HEK293 (cell line): ENCODE measurements around the gene AFF3.
"Not testable (repeated sequence)": the region's sequence is repeated elsewhere in the genome, so short reads cannot be mapped to it uniquely, and the experiment has no call there.

Experiments used
- CTCF ChIA-PET: fragments of 350-600 bp; formaldehyde crosslinking; extraction: SDS; loops from one replicate; lab custom pipeline; 2021; ENCODE audit warnings: antibody characterized with exemption; lab: Yijun Ruan, JAX
- POLR2A ChIA-PET: fragments of 300-600 bp; formaldehyde crosslinking; extraction: SDS; loops from one replicate; lab custom pipeline; 2020; ENCODE audit warnings: antibody characterized with exemption, inconsistent platforms; lab: Yijun Ruan, JAX
- H3K27ac ChIP-seq: fragments of 200-500 bp; sonication (Bioruptor generic); 2 replicates; pipeline ENCODE4 v1.5.1; 2014; ENCODE audit warnings: low read depth, low read length, control low read depth, inconsistent platforms; ENCODE audit errors: extremely low read depth
- H3K36me3 ChIP-seq, 2 experiments: fragments of 200-500 bp in 1 of 2; sonication (Bioruptor generic) in 1 of 2; 1 replicate in 1 of 2; 2 replicates in 1 of 2; pipeline ENCODE4 v1.5.1; 2014 to 2017; ENCODE audit warnings: inconsistent platforms in 2 of 2, low read length in 2 of 2; ENCODE audit not compliant: control insufficient read depth in 2 of 2, insufficient read depth in 1 of 2
- H3K4me1 ChIP-seq: fragments of 200-500 bp; sonication (Bioruptor generic); 2 replicates; pipeline ENCODE4 v1.5.1; 2014; ENCODE audit warnings: mild to moderate bottlenecking, low read length, inconsistent platforms; ENCODE audit not compliant: control insufficient read depth, insufficient read depth
- H3K4me3 ChIP-seq: 2 replicates; pipeline ENCODE4 v1.5.1; 2011; ENCODE audit warnings: low read depth, mild to moderate bottlenecking, control low read depth, low read length, moderate library complexity
- H3K9me3 ChIP-seq: fragments of 200-500 bp; sonication (Bioruptor generic); 2 replicates; pipeline ENCODE4 v1.5.1; 2014; ENCODE audit warnings: low read depth, low read length, inconsistent platforms; ENCODE audit not compliant: control insufficient read depth, insufficient read depth
- GLIS2 ChIP-seq: fragments of 450-650 bp; formaldehyde crosslinking; IDR thresholded peaks from 2 replicates; pipeline ENCODE4 v1.5.1; 2016; ENCODE audit warnings: missing biosample characterization, missing genetic modification characterization
- INSM2 ChIP-seq: fragments of 450-650 bp; formaldehyde crosslinking; IDR thresholded peaks from 2 replicates; pipeline ENCODE4 v1.5.1; 2016; ENCODE audit warnings: missing biosample characterization, missing genetic modification characterization
- MZF1 ChIP-seq: fragments of 450-650 bp; formaldehyde crosslinking; IDR thresholded peaks from 2 replicates; pipeline ENCODE4 v1.5.1; 2017; ENCODE audit warnings: missing biosample characterization, missing genetic modification characterization, borderline replicate concordance
- OSR2 ChIP-seq: fragments of 450-650 bp; formaldehyde crosslinking; IDR thresholded peaks from 2 replicates; pipeline ENCODE4 v1.5.1; 2016; ENCODE audit warnings: missing biosample characterization, missing genetic modification characterization
- SCRT2 ChIP-seq: fragments of 450-650 bp; formaldehyde crosslinking; IDR thresholded peaks from 2 replicates; pipeline ENCODE4 v1.5.1; 2016; ENCODE audit warnings: missing biosample characterization, missing genetic modification characterization
- SETDB1 ChIP-seq: IDR thresholded peaks from one replicate; pipeline ENCODE4 v1.6.1; 2017; ENCODE audit warnings: mild to moderate bottlenecking, low read length, moderate library complexity, mixed read lengths; ENCODE audit not compliant: insufficient read length
- SP7 ChIP-seq: fragments of 450-650 bp; formaldehyde crosslinking; IDR thresholded peaks from 2 replicates; pipeline ENCODE4 v1.5.1; 2016; ENCODE audit warnings: missing biosample characterization, missing genetic modification characterization
- ZBTB44 ChIP-seq: fragments of 450-650 bp; IDR thresholded peaks from 2 replicates; pipeline ENCODE4 v1.5.1; 2018; ENCODE audit warnings: missing biosample characterization, mild to moderate bottlenecking, missing genetic modification characterization
- ZNF121 ChIP-seq: fragments of 450-650 bp; formaldehyde crosslinking; IDR thresholded peaks from 2 replicates; pipeline ENCODE4 v1.5.1; 2016; ENCODE audit warnings: missing biosample characterization, missing genetic modification characterization
- ZNF266 ChIP-seq: fragments of 450-650 bp; formaldehyde crosslinking; IDR thresholded peaks from 2 replicates; pipeline ENCODE4 v1.5.1; 2016; ENCODE audit warnings: missing biosample characterization, missing genetic modification characterization, low read depth
- ZNF366 ChIP-seq: fragments of 450-650 bp; formaldehyde crosslinking; conservative IDR thresholded peaks from 2 replicates; pipeline ENCODE4 v1.5.1; 2016; ENCODE audit warnings: missing biosample characterization, missing genetic modification characterization
- ZNF416 ChIP-seq: fragments of 450-650 bp; formaldehyde crosslinking; IDR thresholded peaks from 2 replicates; pipeline ENCODE4 v1.5.1; 2016; ENCODE audit warnings: missing biosample characterization, missing genetic modification characterization
- ZNF501 ChIP-seq: fragments of 450-650 bp; formaldehyde crosslinking; IDR thresholded peaks from 2 replicates; pipeline ENCODE4 v1.5.1; 2016; ENCODE audit warnings: missing biosample characterization, missing genetic modification characterization
- ZNF514 ChIP-seq: fragments of 450-650 bp; formaldehyde crosslinking; IDR thresholded peaks from 2 replicates; pipeline ENCODE4 v1.5.1; 2016; ENCODE audit warnings: missing biosample characterization, missing genetic modification characterization
- ZNF548 ChIP-seq: fragments of 450-650 bp; formaldehyde crosslinking; IDR thresholded peaks from 2 replicates; pipeline ENCODE4 v1.5.1; 2016; ENCODE audit warnings: missing biosample characterization, missing genetic modification characterization
- ZNF549 ChIP-seq: fragments of 450-650 bp; IDR thresholded peaks from 2 replicates; pipeline ENCODE4 v1.5.1; 2018; ENCODE audit warnings: missing biosample characterization, missing genetic modification characterization, mild to moderate bottlenecking, inconsistent platforms, moderate library complexity
- ZNF610 ChIP-seq: fragments of 450-650 bp; formaldehyde crosslinking; IDR thresholded peaks from 2 replicates; pipeline ENCODE4 v1.5.1; 2016; ENCODE audit warnings: missing biosample characterization, missing genetic modification characterization, borderline replicate concordance
- ZNF629 ChIP-seq: fragments of 450-650 bp; formaldehyde crosslinking; IDR thresholded peaks from 2 replicates; pipeline ENCODE4 v1.5.1; 2017; ENCODE audit warnings: missing biosample characterization, missing genetic modification characterization
- ZNF777 ChIP-seq: fragments of 450-650 bp; formaldehyde crosslinking; IDR thresholded peaks from 2 replicates; pipeline ENCODE4 v1.5.1; 2017; ENCODE audit warnings: missing biosample characterization, missing genetic modification characterization, borderline replicate concordance
- TF ChIP-seq, protein P1 (sequence below): fragments of 450-650 bp; formaldehyde crosslinking; IDR thresholded peaks from 2 replicates; pipeline ENCODE4 v1.5.1; 2017; ENCODE audit warnings: missing biosample characterization, missing genetic modification characterization
- TF ChIP-seq, protein P2 (sequence below): fragments of 450-650 bp; formaldehyde crosslinking; IDR thresholded peaks from 2 replicates; pipeline ENCODE4 v1.5.1; 2016; ENCODE audit warnings: missing biosample characterization, missing genetic modification characterization

AFF3 gene

GRCh38 chr2:99947366-99947765, 195.0 kb downstream of the AFF3 start:
- peak; percentile 67 for TF ChIP-seq ZNF366 (tag by site-specific recombination)
- H3K4me1 ChIP-seq, H3K9me3 ChIP-seq, POLR2A ChIA-PET, H3K36me3 ChIP-seq, H3K27ac ChIP-seq, H3K4me3 ChIP-seq, CTCF ChIA-PET: not testable (repeated sequence)

GRCh38 chr2:99944019-99944418, 198.4 kb downstream of the AFF3 start:
- CTCF ChIA-PET, result interaction anchor here (0.6 kb wide), 1 partner anchor 86 kb away, joined by 4 read pairs; no protein-coding TSS in a partner anchor
- POLR2A ChIA-PET, result no interaction called here
- TF ChIP-seq ZNF266, result no peak
- Histone ChIP-seq H3K27ac (no peak overlapping the region), H3K4me1 (peaks cover 7% of the 10 kb centered on the region), H3K4me3 (no peak overlapping the region), H3K9me3 (no peaks in the 10 kb centered on the region), H3K36me3 (no peaks in the 10 kb centered on the region)

DNA sequence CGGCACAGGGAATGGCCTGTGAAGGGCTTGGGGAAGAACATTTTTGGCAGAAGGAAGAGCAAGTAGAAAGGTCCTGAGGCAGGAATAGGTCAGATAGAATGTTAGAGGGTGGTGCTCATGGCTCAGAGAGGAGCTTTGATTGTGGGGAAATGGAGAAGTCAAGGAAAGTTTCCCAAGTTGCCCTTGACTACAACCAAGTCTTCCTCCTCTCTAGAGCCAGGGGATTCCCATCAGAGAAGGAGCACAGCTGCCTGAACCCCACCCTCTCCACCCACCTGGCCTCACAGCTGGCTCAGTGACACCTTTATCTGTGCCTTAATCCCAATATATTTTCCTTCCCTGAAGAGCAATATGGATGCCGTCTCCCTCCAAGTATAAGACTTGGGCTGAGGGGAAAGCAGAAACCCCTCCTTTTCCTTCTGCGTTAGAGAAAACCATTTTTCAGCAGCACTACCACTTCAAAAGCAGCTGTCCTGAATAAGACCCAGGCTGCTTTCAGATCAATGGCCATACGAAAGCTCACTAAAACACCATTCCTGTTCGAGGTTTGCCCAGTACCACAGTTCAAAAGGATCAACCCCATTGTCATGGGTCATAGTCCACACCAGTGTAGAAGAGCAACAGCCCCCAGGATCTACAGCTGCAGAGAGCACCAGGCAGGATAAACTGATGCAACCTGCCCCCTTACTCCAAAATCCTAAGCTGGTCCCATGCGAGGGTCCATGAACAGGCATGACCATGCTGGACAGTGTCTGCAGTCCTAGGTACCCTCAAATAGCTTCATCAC, 199.6 kb downstream of the AFF3 start:
- H3K36me3 ChIP-seq, result no peaks in the 10 kb centered on the region
- ChIA-PET POLR2A (no interaction called here), CTCF (interaction anchor here (0.6 kb wide), 1 partner anchor 13 kb away, joined by 3 read pairs; no protein-coding TSS in a partner anchor)
- peaks cover 9% of the 10 kb centered on the region for H3K4me1 ChIP-seq
- no peaks in the 10 kb centered on the region for H3K9me3 ChIP-seq
- no peak overlapping the region for H3K27ac ChIP-seq
- no peak overlapping the region for H3K4me3 ChIP-seq
- TF ChIP-seq MZF1 (no peak), ZNF121 (tag by site-specific recombination) (no peak), ZNF266 (no peak), ZBTB44 (tag by site-specific recombination) (no peak), SETDB1 (no peak), OSR2 (tag by site-specific recombination) (no peak), INSM2 (tag by site-specific recombination) (no peak), ZNF514 (no peak), ZNF777 (tag by site-specific recombination) (no peak), ZNF416 (tag by site-specific recombination) (no peak), ZNF501 (tag by site-specific recombination) (no peak), ZNF548 (tag by site-specific recombination) (no peak), ZNF610 (tag by site-specific recombination) (no peak), GLIS2 (no peak), ZNF549 (no peak), SCRT2 (no peak), ZNF629 (tag by site-specific recombination) (no peak), SP7 (no peak)
- TF ChIP-seq, protein P1, sequence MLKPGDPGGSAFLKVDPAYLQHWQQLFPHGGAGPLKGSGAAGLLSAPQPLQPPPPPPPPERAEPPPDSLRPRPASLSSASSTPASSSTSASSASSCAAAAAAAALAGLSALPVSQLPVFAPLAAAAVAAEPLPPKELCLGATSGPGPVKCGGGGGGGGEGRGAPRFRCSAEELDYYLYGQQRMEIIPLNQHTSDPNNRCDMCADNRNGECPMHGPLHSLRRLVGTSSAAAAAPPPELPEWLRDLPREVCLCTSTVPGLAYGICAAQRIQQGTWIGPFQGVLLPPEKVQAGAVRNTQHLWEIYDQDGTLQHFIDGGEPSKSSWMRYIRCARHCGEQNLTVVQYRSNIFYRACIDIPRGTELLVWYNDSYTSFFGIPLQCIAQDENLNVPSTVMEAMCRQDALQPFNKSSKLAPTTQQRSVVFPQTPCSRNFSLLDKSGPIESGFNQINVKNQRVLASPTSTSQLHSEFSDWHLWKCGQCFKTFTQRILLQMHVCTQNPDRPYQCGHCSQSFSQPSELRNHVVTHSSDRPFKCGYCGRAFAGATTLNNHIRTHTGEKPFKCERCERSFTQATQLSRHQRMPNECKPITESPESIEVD (tag by site-specific recombination), result no peak
- TF ChIP-seq, protein P2, sequence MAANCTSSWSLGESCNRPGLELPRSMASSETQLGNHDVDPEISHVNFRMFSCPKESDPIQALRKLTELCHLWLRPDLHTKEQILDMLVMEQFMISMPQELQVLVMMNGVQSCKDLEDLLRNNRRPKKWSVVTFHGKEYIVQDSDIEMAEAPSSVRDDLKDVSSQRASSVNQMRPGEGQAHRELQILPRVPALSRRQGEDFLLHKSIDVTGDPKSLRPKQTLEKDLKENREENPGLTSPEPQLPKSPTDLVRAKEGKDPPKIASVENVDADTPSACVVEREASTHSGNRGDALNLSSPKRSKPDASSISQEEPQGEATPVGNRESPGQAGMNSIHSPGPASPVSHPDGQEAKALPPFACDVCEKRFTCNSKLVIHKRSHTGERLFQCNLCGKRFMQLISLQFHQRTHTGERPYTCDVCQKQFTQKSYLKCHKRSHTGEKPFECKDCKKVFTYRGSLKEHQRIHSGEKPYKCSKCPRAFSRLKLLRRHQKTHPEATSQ (tag by site-specific recombination), result no peak
